Memory B cell (primary cell): ENCODE measurements around the gene OSCP1.
A peak's percentile ranks its signal among the peaks of the same experiment; 100 is the strongest.
"Not testable (repeated sequence)": the region's sequence is repeated elsewhere in the genome, so short reads cannot be mapped to it uniquely, and the experiment has no call there.

Experiments used
- ATAC-seq: fragments of 150-1000 bp; cut with Tn5 transposase; 2 replicates; pipeline ENCODE4 v1.10.0; 2021; ENCODE audit warnings: low read depth, mild to moderate bottlenecking, moderate library complexity
- DNase-seq, 2 donors: peaks; one replicate each; pipeline ENCODE4 v3.0.0; 2022; ENCODE audit warnings: low spot score in 2 of 2
- H3K27ac Mint-ChIP-seq: one replicate; pipeline ENCODE4 v1.8.0; 2022; ENCODE audit warnings: mild to moderate bottlenecking, moderate library complexity, mixed read lengths
- H3K27me3 Mint-ChIP-seq: one replicate; pipeline ENCODE4 v1.8.0; 2022; ENCODE audit warnings: mixed read lengths
- H3K36me3 Mint-ChIP-seq: one replicate; pipeline ENCODE4 v1.8.0; 2022; ENCODE audit warnings: mild to moderate bottlenecking, mixed read lengths
- H3K4me1 Mint-ChIP-seq: one replicate; pipeline ENCODE4 v1.8.0; 2022; ENCODE audit warnings: mixed read lengths
- H3K4me3 Mint-ChIP-seq: one replicate; pipeline ENCODE4 v1.8.0; 2022; ENCODE audit warnings: mild to moderate bottlenecking, moderate library complexity, mixed read lengths
- H3K9me3 Mint-ChIP-seq: one replicate; pipeline ENCODE4 v1.8.0; 2022; ENCODE audit warnings: mixed read lengths

The OSCP1 gene

GRCh38 chr1:36481771-36482723 lies 31.8 kb upstream of the OSCP1 start:
- no peaks in the 10 kb centered on the region for H3K27me3 Mint-ChIP-seq
- DNase-seq (no peak), ATAC-seq (no peak)
- H3K9me3 Mint-ChIP-seq: no peaks in the 10 kb centered on the region
- H3K4me1 Mint-ChIP-seq: peaks cover 14% of the 10 kb centered on the region
- no peak overlapping the region for H3K4me3 Mint-ChIP-seq
- H3K27ac Mint-ChIP-seq: no peak overlapping the region
- no peaks in the 10 kb centered on the region for H3K36me3 Mint-ChIP-seq

- no peak for DNase-seq
- Mint-ChIP-seq H3K4me1 (peaks cover 6% of the 10 kb centered on the region), H3K36me3 (no peaks in the 10 kb centered on the region), H3K27me3 (no peaks in the 10 kb centered on the region), H3K27ac (no peak overlapping the region), H3K9me3 (no peaks in the 10 kb centered on the region), H3K4me3 (no peak overlapping the region)
- no peak for ATAC-seq
Observed at GRCh38 chr1:36481091-36481490, 30.8 kb upstream of the OSCP1 start.

DNA sequence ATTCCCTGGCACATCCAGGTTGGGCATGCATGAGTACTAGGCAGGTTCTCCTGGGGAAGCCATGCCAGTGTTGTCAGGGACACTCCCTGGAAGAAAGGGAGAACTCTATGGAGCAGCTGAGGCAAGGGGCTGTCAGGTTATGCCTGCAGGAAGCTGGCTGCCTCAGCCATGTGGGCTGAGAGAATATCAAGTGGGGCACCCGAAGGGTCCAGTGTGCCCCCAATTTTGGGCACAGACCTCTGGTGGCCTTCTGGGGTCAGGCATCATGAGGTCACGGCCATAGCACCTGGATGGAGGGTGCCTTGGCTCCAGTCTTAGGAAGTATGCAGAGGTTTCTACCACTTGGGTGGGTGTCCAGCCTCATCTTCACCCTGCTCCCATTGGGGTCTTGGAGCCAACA lies 29.9 kb upstream of the OSCP1 start:
- Mint-ChIP-seq H3K36me3 (no peaks in the 10 kb centered on the region), H3K27me3 (no peaks in the 10 kb centered on the region), H3K4me3 (no peak overlapping the region), H3K9me3 (no peaks in the 10 kb centered on the region), H3K4me1 (peaks cover 3% of the 10 kb centered on the region), H3K27ac (no peak overlapping the region)
- DNase-seq (no peak), ATAC-seq (no peak)

DNA sequence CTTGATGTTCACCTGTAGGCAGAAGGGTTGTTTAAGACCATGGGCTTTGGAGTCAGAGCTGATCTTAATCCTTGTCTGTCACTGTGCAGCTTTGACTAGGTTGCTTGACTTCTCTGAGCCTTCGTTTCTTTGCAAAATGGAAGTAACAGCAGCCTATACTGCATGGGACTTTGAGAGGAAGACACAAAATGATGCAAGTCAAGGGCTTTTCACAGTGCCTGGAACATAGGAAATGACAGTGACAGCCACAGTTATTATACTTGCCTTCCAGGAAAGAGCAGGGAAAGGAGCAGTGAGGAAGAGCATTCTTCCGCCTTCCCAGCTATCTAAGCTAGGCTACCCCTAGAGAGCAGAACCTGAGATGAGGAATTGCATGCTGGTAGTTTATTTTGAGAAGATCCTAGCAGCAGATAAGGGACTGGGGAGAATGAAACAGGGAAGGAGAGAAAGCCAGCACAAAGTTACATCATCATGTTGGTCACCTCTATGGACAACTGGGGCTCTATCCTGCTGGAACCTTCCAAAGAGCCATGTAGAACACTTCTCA lies 29.3 kb upstream of the OSCP1 start:
- Mint-ChIP-seq H3K4me1 (peaks cover 3% of the 10 kb centered on the region), H3K9me3 (no peaks in the 10 kb centered on the region), H3K36me3 (no peaks in the 10 kb centered on the region), H3K27me3 (no peaks in the 10 kb centered on the region), H3K4me3 (no peak overlapping the region), H3K27ac (no peak overlapping the region)
- no peak for DNase-seq
- ATAC-seq: no peak

DNA sequence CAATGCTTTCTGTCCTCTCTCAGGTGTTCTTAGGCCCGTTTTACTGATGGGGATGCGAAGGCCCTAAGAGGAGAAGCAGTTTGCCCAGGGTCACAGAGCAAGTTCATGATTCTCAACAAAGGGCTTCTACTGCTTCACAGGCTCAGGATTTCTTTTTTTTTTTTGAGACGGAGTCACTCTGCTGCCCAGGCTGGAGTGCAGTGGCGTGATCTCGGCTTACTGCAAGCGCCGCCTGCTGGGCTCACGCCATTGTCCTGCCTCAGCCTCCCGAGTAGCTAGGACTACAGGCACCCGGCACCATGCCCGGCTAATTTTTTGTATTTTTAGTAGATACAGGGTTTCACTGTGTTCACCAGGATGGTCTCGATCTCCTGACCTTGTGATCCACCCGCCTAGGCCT lies 27.4 kb upstream of the OSCP1 start:
- H3K4me3 Mint-ChIP-seq: not testable (repeated sequence)

GRCh38 chr1:36476945-36477344 lies 26.7 kb upstream of the OSCP1 start:
- peaks cover under 1% of the 10 kb centered on the region for H3K4me1 Mint-ChIP-seq
- no peak for DNase-seq
- no peaks in the 10 kb centered on the region for H3K9me3 Mint-ChIP-seq
- H3K36me3 Mint-ChIP-seq: no peaks in the 10 kb centered on the region
- H3K27me3 Mint-ChIP-seq: no peaks in the 10 kb centered on the region
- ATAC-seq: no peak
- no peak overlapping the region for H3K27ac Mint-ChIP-seq
- no peak overlapping the region for H3K4me3 Mint-ChIP-seq

More for the DNA sequence above, 27.4 kb upstream of the OSCP1 start:
- H3K4me1 Mint-ChIP-seq, ATAC-seq, H3K9me3 Mint-ChIP-seq, DNase-seq, H3K27ac Mint-ChIP-seq, H3K27me3 Mint-ChIP-seq, H3K36me3 Mint-ChIP-seq: not testable (repeated sequence)

DNA sequence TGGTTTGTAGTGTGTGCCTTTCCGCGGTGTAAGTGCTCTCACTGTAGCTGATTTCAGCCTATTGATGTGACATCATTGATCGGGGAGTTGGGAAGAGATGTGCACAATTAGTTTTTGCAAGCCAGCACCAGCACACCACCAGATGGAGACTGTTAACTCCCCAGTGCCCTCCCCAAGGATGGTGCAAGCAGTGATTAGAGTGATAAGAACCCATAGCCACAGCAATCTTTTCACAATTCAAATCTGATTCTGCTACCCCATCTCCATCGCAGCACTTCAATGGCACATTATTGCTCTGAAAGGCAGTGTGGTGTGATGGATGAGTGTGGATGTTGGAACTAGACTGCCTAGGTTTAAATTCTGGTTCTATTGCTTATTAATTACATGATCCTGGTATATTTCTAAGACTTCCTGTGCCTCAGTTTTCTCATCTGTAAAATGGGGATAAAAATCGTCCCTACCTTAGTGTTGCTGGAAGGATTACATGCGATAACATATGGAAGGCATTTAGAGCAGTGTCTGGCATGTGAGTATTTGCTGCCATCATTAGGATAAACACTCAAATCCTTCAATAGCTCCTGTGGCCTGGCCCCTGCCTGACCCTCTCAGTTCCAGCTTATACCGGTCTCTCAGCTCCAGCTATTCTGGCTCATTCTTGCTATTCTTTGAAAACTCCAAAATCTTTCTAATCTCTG lies 25.8 kb upstream of the OSCP1 start:
- Mint-ChIP-seq H3K9me3 (no peaks in the 10 kb centered on the region), H3K27ac (no peak overlapping the region), H3K36me3 (no peaks in the 10 kb centered on the region), H3K4me3 (no peak overlapping the region), H3K27me3 (no peaks in the 10 kb centered on the region), H3K4me1 (no peaks in the 10 kb centered on the region)
- DNase-seq: no peak
- no peak for ATAC-seq

DNA sequence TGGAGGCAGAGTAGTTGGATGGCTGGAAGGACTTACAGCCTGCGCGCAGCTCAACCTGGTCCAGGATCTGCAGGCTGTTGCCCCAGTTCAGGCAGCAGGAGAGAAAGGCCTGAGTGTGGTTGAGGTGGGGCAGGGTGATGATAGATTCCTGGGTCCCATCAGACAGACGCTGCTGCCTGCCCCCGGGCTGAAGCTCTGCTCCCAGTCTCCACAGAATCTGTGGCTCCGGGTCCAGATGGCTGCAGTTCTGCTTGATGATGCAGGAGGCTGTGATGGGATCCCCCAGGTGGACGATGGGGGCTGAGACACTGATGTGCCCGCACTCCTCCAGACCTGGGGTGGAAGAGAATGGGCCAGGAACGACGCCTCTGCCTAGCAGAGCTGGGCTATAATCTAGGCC lies 25.1 kb upstream of the OSCP1 start:
- no peaks in the 10 kb centered on the region for H3K9me3 Mint-ChIP-seq
- ATAC-seq (no peak), DNase-seq (no peak)
- H3K27me3 Mint-ChIP-seq: no peaks in the 10 kb centered on the region
- H3K27ac Mint-ChIP-seq: no peak overlapping the region
- H3K4me3 Mint-ChIP-seq: no peak overlapping the region
- no peaks in the 10 kb centered on the region for H3K4me1 Mint-ChIP-seq
- no peaks in the 10 kb centered on the region for H3K36me3 Mint-ChIP-seq

- ATAC-seq (no peak), DNase-seq (no peak)
- Mint-ChIP-seq H3K36me3 (no peaks in the 10 kb centered on the region), H3K27ac (no peak overlapping the region), H3K4me1 (no peaks in the 10 kb centered on the region), H3K9me3 (no peaks in the 10 kb centered on the region), H3K4me3 (no peak overlapping the region), H3K27me3 (no peaks in the 10 kb centered on the region)
Observed at GRCh38 chr1:36472656-36473055, 22.4 kb upstream of the OSCP1 start.

GRCh38 chr1:36471830-36472641 lies 21.8 kb upstream of the OSCP1 start:
- H3K27me3 Mint-ChIP-seq: no peaks in the 10 kb centered on the region
- H3K4me3 Mint-ChIP-seq: no peak overlapping the region
- H3K36me3 Mint-ChIP-seq: no peaks in the 10 kb centered on the region
- ATAC-seq (no peak), DNase-seq (no peak)
- no peaks in the 10 kb centered on the region for H3K4me1 Mint-ChIP-seq
- no peaks in the 10 kb centered on the region for H3K9me3 Mint-ChIP-seq
- H3K27ac Mint-ChIP-seq: no peak overlapping the region

DNA sequence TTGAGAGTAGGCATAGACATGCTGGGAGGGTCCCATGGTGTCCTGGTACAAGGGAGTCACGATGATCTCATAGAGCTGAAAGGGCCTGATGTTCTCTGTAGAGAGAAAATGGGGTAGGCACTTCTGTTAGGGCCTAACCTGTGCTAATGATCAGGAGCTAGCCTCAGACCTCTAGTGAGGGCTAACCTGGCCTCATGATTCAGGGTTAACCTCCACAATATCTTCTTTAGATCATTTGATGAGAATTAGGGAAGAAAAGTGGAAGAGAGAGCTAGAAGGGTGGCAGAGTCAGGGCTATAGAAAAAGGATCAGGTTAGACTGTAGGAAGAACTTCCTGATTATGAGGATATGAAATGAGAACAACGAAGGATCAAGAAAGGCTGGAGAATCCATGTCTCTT lies 18.9 kb upstream of the OSCP1 start:
- H3K36me3 Mint-ChIP-seq: no peaks in the 10 kb centered on the region

GRCh38 chr1:36467700-36468455 lies 17.6 kb upstream of the OSCP1 start:
- ATAC-seq: no peak
- DNase-seq: no peak
- Mint-ChIP-seq H3K4me1 (peaks cover 14% of the 10 kb centered on the region), H3K27me3 (no peaks in the 10 kb centered on the region), H3K9me3 (no peaks in the 10 kb centered on the region), H3K27ac (no peak overlapping the region), H3K36me3 (no peaks in the 10 kb centered on the region), H3K4me3 (no peak overlapping the region)

More for the DNA sequence above, 18.9 kb upstream of the OSCP1 start:
- ATAC-seq: no peak
- no peaks in the 10 kb centered on the region for H3K27me3 Mint-ChIP-seq
- no peak for DNase-seq
- H3K4me1 Mint-ChIP-seq: peaks cover 7% of the 10 kb centered on the region
- H3K4me3 Mint-ChIP-seq: no peak overlapping the region
- peak overlapping the region; percentile 53 for H3K27ac Mint-ChIP-seq
- H3K9me3 Mint-ChIP-seq: no peaks in the 10 kb centered on the region

DNA sequence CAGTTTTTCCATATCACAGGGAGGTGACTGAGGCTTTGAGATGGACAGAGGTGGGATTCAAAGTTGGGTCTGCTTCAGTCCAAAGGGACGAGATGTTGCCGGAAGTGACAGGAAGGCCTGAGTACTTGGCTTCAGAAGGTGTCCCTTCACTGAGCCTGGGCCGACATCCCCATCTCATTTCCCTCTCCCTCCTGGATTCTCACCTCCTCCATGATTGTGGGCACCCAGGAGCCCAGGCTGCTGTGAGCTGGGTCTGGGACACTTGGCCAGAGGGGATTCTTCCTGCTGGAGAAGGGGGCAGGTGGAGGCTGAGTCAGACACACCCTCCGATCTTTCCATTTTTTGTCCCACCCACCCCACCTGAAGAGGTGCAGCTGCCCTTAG lies 16.8 kb upstream of the OSCP1 start:
- no peaks in the 10 kb centered on the region for H3K36me3 Mint-ChIP-seq
- no peak for DNase-seq
- peaks cover 17% of the 10 kb centered on the region for H3K4me1 Mint-ChIP-seq
- no peaks in the 10 kb centered on the region for H3K9me3 Mint-ChIP-seq
- no peak for ATAC-seq
- H3K27me3 Mint-ChIP-seq: no peaks in the 10 kb centered on the region
- no peak overlapping the region for H3K4me3 Mint-ChIP-seq
- H3K27ac Mint-ChIP-seq: no peak overlapping the region
